WERI-Rb-1 (cell line): ENCODE measurements around the gene GNG13.
"Not testable (repeated sequence)": the region's sequence is repeated elsewhere in the genome, so short reads cannot be mapped to it uniquely, and the experiment has no call there.

ENCODE experiments used
- DNase-seq: peaks from one replicate; pipeline ENCODE4 v3.0.0-alpha.2; 2020
- H3K27ac ChIP-seq: fragments of 250-450 bp; sonication (Bioruptor Pico); 2 replicates; pipeline ENCODE4 v1.5.1; 2020; ENCODE audit warnings: mild to moderate bottlenecking, moderate library complexity
- H3K27me3 ChIP-seq: fragments of 250-450 bp; sonication (Bioruptor Pico); 2 replicates; pipeline ENCODE4 v1.5.1; 2021; ENCODE audit warnings: mild to moderate bottlenecking, low read depth, moderate library complexity; ENCODE audit not compliant: insufficient read depth, severe bottlenecking
- H3K36me3 ChIP-seq: fragments of 250-450 bp; sonication (Bioruptor Pico); 2 replicates; pipeline ENCODE4 v1.5.1; 2020; ENCODE audit warnings: mild to moderate bottlenecking, moderate library complexity
- H3K4me3 ChIP-seq: 2 replicates; pipeline ENCODE4 v1.5.1; 2011; ENCODE audit warnings: low read depth, mild to moderate bottlenecking, control low read depth, low read length
- H3K9me3 ChIP-seq: fragments of 250-450 bp; sonication (Bioruptor Pico); 2 replicates; pipeline ENCODE4 v1.5.1; 2021; ENCODE audit warnings: mild to moderate bottlenecking, moderate library complexity; ENCODE audit not compliant: severe bottlenecking
- TF ChIP-seq, protein P1 (sequence below): IDR thresholded peaks from 2 replicates; pipeline ENCODE4 v1.5.1; 2011; ENCODE audit warnings: low read depth, mild to moderate bottlenecking, control low read depth, inconsistent platforms, low read length

The GNG13 gene

DNA sequence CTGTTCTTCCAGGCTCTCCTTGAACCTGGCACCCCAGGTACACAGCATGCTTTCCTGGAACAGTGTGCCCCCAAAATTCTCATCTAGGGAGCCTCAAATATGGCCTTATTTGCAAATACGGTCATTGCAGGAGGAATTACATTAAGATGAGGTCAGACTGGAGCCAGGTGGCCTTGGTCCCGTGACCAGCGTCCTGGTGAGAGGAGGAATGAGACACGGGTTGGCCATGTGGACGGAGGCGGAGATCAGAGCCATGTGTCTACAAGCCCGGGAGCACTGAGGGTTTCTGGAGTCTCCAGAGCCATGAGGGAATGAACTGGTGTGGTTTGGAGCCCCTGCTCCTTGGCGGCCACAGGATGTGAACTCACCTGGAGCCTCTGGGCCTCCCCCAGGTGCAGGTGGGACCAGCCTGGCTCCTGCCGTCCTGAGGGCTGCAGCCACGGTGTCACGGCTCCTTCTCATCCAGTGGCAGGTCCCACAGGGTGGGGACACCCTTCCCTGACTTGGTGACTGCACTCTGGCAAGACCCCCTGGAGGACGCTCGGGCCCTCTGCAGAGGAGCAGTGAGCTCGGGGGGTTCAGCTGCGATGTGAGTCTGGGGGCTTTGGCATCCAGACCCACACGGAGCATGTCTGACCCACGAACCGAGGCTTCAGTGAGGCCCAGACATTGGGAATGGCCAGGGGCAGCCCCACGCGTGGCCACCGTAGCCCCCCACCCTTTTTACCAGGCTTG, 21.8 kb upstream of the GNG13 start:
- TF ChIP-seq, protein P1, sequence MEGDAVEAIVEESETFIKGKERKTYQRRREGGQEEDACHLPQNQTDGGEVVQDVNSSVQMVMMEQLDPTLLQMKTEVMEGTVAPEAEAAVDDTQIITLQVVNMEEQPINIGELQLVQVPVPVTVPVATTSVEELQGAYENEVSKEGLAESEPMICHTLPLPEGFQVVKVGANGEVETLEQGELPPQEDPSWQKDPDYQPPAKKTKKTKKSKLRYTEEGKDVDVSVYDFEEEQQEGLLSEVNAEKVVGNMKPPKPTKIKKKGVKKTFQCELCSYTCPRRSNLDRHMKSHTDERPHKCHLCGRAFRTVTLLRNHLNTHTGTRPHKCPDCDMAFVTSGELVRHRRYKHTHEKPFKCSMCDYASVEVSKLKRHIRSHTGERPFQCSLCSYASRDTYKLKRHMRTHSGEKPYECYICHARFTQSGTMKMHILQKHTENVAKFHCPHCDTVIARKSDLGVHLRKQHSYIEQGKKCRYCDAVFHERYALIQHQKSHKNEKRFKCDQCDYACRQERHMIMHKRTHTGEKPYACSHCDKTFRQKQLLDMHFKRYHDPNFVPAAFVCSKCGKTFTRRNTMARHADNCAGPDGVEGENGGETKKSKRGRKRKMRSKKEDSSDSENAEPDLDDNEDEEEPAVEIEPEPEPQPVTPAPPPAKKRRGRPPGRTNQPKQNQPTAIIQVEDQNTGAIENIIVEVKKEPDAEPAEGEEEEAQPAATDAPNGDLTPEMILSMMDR: no peak
- Histone ChIP-seq H3K36me3 (no peaks in the 10 kb centered on the region), H3K27me3 (no peaks in the 10 kb centered on the region), H3K27ac (no peak overlapping the region), H3K9me3 (no peaks in the 10 kb centered on the region), H3K4me3 (no peak overlapping the region)
- DNase-seq: no peak

DNA sequence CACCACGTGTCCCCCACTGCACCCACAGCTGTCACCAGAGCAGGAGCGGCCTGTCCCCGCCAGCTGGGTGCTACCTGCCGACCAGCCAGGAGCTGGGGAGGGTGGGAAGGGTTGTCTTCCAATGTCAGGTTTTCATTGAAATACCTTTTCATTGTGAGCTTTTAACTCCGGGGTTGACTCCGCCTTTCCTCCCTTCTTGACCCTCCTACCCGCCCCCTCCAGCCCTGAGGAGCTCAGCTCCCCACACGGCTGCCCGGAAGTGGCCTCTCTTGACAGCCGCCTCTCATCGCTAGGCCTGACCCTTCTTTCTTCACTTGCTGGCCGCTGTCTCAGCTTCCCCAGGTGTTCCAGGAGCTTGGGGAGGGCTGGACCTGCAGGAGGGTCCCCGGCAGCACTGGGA, 21.2 kb upstream of the GNG13 start:
- H3K27ac ChIP-seq: no peak overlapping the region
- no peak overlapping the region for H3K4me3 ChIP-seq
- no peak for DNase-seq
- no peaks in the 10 kb centered on the region for H3K27me3 ChIP-seq
- H3K9me3 ChIP-seq: no peaks in the 10 kb centered on the region
- TF ChIP-seq, protein P1: no peak
- no peaks in the 10 kb centered on the region for H3K36me3 ChIP-seq

DNA sequence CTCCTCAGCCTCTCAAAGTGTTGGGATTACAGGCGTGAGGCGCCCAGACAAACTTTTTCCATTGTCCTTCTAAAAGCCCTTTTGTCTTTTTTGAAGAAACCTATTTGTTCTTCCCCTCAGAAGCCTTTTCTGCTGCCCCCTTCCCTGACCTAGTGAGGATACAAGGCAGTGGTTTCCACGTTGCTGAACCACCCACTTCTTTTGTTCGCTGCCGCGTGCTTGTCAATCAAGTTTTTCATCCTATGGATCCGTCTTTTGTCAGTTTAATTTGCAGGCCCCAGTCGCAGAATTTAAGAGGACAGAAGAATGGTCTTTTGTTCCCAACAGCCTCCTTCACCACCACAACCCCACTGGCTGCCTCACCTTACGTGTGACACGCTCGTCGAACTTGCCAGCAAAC, 20.2 kb upstream of the GNG13 start:
- no peak for DNase-seq
- no peak overlapping the region for H3K27ac ChIP-seq
- H3K27me3 ChIP-seq: no peaks in the 10 kb centered on the region
- no peaks in the 10 kb centered on the region for H3K9me3 ChIP-seq
- TF ChIP-seq, protein P1: no peak
- no peaks in the 10 kb centered on the region for H3K36me3 ChIP-seq
- H3K4me3 ChIP-seq: no peak overlapping the region

DNA sequence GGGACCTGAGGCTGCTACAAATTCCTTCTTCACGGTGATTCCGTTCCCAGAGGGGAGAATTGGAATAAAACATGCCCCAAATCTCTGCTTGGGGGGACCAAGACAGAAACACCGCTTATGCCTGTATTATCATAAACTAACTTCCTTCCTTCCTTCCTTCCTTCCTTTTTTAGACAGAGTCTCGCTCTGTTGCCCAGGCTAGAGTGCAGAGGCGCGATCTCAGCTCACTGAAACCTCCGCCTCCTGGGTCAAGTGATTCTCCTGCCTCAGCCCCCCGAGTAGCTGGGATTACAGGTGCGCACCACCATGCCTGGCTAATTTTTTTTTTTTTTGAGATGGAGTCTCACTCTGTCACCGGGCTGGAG, 19.5 kb upstream of the GNG13 start:
- not testable (repeated sequence) for H3K9me3 ChIP-seq, H3K27me3 ChIP-seq, H3K27ac ChIP-seq, DNase-seq, H3K4me3 ChIP-seq, H3K36me3 ChIP-seq

DNA sequence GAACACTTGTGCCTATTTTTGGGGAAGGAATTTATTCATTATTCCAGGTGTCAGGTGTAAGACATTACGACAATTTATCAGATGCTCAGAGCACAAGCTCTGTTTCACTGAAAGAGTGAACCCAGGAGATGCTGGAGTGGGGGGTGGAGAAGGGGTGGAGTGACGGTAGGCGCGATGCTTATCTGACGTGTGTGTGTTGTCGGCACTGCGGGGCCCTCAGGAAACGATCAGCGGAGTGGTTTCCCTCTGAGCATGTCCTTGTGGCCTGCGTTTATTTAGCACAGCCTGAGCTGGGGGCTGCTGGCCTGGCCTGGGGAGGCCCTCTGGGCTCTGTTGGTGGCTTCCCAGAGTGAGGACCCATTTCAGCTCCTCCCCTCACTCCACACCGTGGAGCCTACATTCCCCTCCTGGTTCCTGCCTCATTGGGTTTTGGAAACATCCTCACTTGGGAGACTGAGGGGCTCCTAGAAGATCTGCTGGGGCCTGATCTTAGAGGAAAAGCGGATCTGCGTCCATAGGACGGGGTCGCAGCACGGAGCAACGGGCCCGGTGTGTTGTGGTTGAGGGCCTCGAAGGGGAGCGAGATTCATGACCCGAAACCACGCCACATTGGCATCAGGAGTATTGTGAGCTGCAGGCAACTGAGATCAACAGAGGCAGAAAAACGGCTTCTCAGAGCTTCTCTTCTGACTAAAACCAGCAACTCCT, 19.0 kb upstream of the GNG13 start:
- H3K36me3 ChIP-seq: no peaks in the 10 kb centered on the region
- H3K9me3 ChIP-seq: no peaks in the 10 kb centered on the region
- TF ChIP-seq, protein P1: no peak
- no peak for DNase-seq
- no peaks in the 10 kb centered on the region for H3K27me3 ChIP-seq
- H3K4me3 ChIP-seq: no peak overlapping the region
- H3K27ac ChIP-seq: no peak overlapping the region

DNA sequence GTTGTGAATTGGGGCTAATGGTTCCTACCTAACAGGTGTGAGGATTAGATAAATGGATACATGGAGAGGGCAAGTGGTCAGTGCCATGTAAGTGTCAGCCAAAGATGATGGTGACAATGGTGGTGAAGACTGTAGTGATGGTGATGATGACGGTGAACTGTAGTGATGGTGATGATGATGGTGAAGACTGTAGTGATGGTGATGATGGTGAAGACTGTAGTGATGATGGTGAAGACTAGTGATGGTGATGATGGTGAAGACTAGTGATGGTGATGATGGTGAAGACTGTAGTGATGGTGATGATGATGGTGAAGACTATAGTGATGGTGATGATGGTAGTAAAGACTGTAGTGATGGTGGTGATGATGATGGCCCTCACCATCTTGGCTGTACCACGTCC, 18.1 kb upstream of the GNG13 start:
- no peak for DNase-seq
- no peaks in the 10 kb centered on the region for H3K27me3 ChIP-seq
- no peaks in the 10 kb centered on the region for H3K36me3 ChIP-seq
- no peak overlapping the region for H3K4me3 ChIP-seq
- no peaks in the 10 kb centered on the region for H3K9me3 ChIP-seq
- TF ChIP-seq, protein P1: no peak
- H3K27ac ChIP-seq: no peak overlapping the region
